MCF 10A (cell line): ENCODE data around the gene RUSF1. TPM values are rescaled to one million over a fixed set of nuclear protein-coding genes. Genes with fewer than 3 reads are reported as not detected.

ENCODE experiments used
- BruUV-seq: library from RNA; stranded (reverse); fragments of 400-500 nt; replicated peaks from 2 replicates; lab custom pipeline; 2021; lab: Mats Ljungman, UMichigan
- CTCF ChIA-PET: fragments of 300-600 bp; sonication (Branson Sonifier 250); formaldehyde crosslinking; extraction: SDS; loops from one replicate; lab custom pipeline; 2021; ENCODE audit warnings: antibody characterized with exemption, inconsistent platforms; lab: Yijun Ruan, JAX
- POLR2A ChIA-PET: fragments of 300-600, 350-650 bp; sonication (Branson Sonifier 250); formaldehyde crosslinking; extraction: SDS; loops from one replicate; lab custom pipeline; 2020; ENCODE audit warnings: antibody characterized with exemption, inconsistent platforms; lab: Yijun Ruan, JAX
- DNase-seq: peaks from one replicate; pipeline ENCODE4 v3.0.0-alpha.2; 2018; ENCODE audit not compliant: unreplicated experiment
- H3K27ac Mint-ChIP-seq: one replicate; pipeline ENCODE4 v1.8.0; 2022; ENCODE audit warnings: mild to moderate bottlenecking, low read depth, mixed read lengths; ENCODE audit not compliant: unreplicated experiment
- H3K27me3 Mint-ChIP-seq: one replicate; pipeline ENCODE4 v1.8.0; 2022; ENCODE audit warnings: mixed read lengths; ENCODE audit not compliant: insufficient read depth, unreplicated experiment
- H3K36me3 Mint-ChIP-seq: one replicate; pipeline ENCODE4 v1.8.0; 2022; ENCODE audit warnings: mild to moderate bottlenecking, moderate library complexity, mixed read lengths; ENCODE audit not compliant: insufficient read depth, unreplicated experiment
- H3K4me1 Mint-ChIP-seq: one replicate; pipeline ENCODE4 v1.8.0; 2022; ENCODE audit warnings: mixed read lengths; ENCODE audit not compliant: insufficient read depth, unreplicated experiment
- H3K4me3 Mint-ChIP-seq: one replicate; pipeline ENCODE4 v1.8.0; 2022; ENCODE audit warnings: mild to moderate bottlenecking, moderate library complexity, mixed read lengths; ENCODE audit not compliant: unreplicated experiment
- H3K9me3 Mint-ChIP-seq: one replicate; pipeline ENCODE4 v1.8.0; 2022; ENCODE audit warnings: mixed read lengths; ENCODE audit not compliant: unreplicated experiment
- intact Hi-C: fragments of 100-400 bp; cut with micrococcal nuclease; formaldehyde crosslinking; loops from 2 replicates; pipeline ENCODE4 v1.14.1; 2022
- total RNA-seq: library from RNA; stranded (reverse); gene quantifications from 2 replicates; pipeline ENCODE4 v1.2.3, GENCODE V29; 2022
- TF ChIP-seq, protein P1 (sequence below): fragments of 200-600 bp; IDR thresholded peaks from one replicate; pipeline ENCODE4 v1.8.0; 2022; ENCODE audit warnings: antibody characterized with exemption, mild to moderate bottlenecking; ENCODE audit not compliant: unreplicated experiment

RUSF1 gene
- total RNA-seq, 1 experiment from 2014 or later, result 72.0 TPM

DNA sequence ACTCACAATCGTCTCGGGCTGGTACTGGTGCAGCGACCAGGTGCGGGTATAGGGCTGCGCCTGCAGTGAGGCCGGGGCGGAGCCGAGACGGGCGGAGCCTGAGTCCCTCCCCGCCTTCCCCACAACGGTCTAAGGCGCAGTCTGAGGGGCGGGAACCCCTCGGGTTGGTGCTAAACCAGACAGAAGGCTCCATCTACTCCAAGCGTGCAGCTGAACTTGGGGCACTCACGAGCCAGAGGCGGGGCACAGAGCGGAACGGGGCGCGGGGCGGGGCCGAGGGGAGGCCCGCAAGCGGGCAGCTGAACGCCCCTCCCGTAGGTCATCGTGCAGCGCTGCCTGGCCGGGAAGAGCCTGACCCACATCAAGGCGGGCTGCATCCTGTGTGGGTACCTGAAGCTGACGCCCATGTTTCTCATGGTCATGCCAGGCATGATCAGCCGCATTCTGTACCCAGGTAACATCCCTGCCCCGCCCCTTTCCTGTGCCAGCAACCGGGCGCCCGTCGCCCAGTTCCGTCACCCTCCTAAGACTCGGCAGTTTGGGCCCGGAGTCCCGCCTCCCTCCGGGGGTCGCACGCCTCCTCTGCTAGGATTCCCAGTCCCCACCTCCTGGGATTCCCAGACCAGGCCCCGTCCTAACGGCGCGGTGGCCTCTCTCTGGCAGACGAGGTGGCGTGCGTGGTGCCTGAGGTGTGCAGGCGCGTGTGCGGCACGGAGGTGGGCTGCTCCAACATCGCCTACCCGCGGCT, 20.3 kb downstream of the RUSF1 start:
- DNase-seq, result peak; percentile 17
- TF ChIP-seq, protein P1, sequence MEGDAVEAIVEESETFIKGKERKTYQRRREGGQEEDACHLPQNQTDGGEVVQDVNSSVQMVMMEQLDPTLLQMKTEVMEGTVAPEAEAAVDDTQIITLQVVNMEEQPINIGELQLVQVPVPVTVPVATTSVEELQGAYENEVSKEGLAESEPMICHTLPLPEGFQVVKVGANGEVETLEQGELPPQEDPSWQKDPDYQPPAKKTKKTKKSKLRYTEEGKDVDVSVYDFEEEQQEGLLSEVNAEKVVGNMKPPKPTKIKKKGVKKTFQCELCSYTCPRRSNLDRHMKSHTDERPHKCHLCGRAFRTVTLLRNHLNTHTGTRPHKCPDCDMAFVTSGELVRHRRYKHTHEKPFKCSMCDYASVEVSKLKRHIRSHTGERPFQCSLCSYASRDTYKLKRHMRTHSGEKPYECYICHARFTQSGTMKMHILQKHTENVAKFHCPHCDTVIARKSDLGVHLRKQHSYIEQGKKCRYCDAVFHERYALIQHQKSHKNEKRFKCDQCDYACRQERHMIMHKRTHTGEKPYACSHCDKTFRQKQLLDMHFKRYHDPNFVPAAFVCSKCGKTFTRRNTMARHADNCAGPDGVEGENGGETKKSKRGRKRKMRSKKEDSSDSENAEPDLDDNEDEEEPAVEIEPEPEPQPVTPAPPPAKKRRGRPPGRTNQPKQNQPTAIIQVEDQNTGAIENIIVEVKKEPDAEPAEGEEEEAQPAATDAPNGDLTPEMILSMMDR, result no peak
- H3K4me3 Mint-ChIP-seq, result peak overlapping the region; percentile 71
- H3K36me3 Mint-ChIP-seq, result peaks cover 14% of the 10 kb centered on the region
- intact Hi-C loops, result no loop called here
- H3K27me3 Mint-ChIP-seq, result no peaks in the 10 kb centered on the region
- no peak overlapping the region for H3K27ac Mint-ChIP-seq
- BruUV-seq, result no TSS peak
- no peaks in the 10 kb centered on the region for H3K9me3 Mint-ChIP-seq
- ChIA-PET POLR2A (interaction anchor here (0.6 to 1.0 kb wide), 5 partner anchors 9 to 27 kb away, joined by 3 to 4 read pairs (median 3); no protein-coding TSS in a partner anchor), CTCF (interaction anchor here (1.1 to 4.1 kb wide), 2 partner anchors 28 to 45 kb away, joined by 5 to 19 read pairs; partner anchors contain the start of genes ARMC5 and ZNF843)
- H3K4me1 Mint-ChIP-seq, result no peaks in the 10 kb centered on the region

DNA sequence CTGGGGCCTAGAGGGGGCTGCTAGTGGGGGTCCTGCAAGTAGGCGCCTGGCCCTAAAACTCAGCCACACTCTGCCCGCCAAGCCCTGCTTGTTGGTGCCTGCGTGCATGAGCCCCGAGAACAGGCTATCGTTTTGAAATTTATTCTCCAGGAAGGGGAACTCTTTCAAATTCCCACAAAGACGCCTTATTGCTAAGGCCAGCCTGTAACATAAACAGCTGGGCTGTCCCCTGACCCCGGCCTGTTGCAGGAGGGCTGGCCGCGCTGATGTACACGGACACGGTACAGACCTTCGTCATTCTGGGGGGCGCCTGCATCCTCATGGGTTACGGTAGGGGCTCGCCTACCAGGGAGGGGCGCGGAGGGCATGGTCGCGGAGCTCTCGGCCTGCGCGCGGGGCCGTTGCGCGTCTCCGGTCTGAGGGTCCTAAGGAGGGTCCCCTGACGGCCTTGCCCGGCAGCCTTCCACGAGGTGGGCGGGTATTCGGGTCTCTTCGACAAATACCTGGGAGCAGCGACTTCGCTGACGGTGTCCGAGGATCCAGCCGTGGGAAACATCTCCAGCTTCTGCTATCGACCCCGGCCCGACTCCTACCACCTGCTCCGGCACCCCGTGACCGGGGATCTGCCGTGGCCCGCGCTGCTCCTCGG, 21.0 kb downstream of the RUSF1 start:
- no peaks in the 10 kb centered on the region for H3K4me1 Mint-ChIP-seq
- no TSS peak for BruUV-seq
- no peaks in the 10 kb centered on the region for H3K9me3 Mint-ChIP-seq
- intact Hi-C loops, result no loop called here
- TF ChIP-seq, protein P1, result no peak
- no peak for DNase-seq
- H3K27ac Mint-ChIP-seq, result no peak overlapping the region
- H3K27me3 Mint-ChIP-seq, result no peaks in the 10 kb centered on the region
- peaks cover 14% of the 10 kb centered on the region for H3K36me3 Mint-ChIP-seq
- ChIA-PET CTCF (interaction anchor here (0.6 to 4.1 kb wide), 6 partner anchors 20 to 382 kb away, joined by 3 to 19 read pairs (median 4); partner anchors contain the start of genes ARMC5 and ZNF843), POLR2A (interaction anchor here (0.6 to 1.0 kb wide), 3 partner anchors 10 to 24 kb away, joined by 3 read pairs; no protein-coding TSS in a partner anchor)
- H3K4me3 Mint-ChIP-seq, result peak overlapping the region; percentile 71

DNA sequence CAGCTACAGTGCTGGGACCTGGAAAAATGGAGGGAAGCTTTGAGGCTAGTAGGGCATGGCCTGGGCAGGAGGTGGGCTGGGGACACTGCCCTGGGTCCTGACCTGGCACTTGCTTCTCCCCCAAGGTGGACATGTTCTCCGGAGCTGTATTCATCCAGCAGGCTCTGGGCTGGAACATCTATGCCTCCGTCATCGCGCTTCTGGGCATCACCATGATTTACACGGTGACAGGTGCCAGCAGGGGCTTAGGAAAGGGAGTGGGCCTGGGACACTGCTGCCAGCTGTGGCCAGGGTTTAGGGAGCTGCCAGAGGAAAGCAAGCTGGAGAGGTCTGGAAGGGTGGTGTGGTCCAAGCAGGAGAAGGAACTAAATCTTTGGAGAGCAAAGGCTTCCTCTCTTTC, 22.1 kb downstream of the RUSF1 start:
- peaks cover 3% of the 10 kb centered on the region for H3K27me3 Mint-ChIP-seq
- POLR2A ChIA-PET, result no interaction called here
- CTCF ChIA-PET, result interaction anchor here (1.1 to 4.1 kb wide), 3 partner anchors 21 to 211 kb away, joined by 3 to 19 read pairs (median 6); partner anchors contain the start of gene ARMC5
- peaks cover 14% of the 10 kb centered on the region for H3K36me3 Mint-ChIP-seq
- no peaks in the 10 kb centered on the region for H3K4me1 Mint-ChIP-seq
- H3K4me3 Mint-ChIP-seq, result no peak overlapping the region
- BruUV-seq, result no TSS peak
- no peak overlapping the region for H3K27ac Mint-ChIP-seq
- no peak for DNase-seq
- intact Hi-C loops, result no loop called here
- TF ChIP-seq, protein P1, result no peak
- no peaks in the 10 kb centered on the region for H3K9me3 Mint-ChIP-seq

DNA sequence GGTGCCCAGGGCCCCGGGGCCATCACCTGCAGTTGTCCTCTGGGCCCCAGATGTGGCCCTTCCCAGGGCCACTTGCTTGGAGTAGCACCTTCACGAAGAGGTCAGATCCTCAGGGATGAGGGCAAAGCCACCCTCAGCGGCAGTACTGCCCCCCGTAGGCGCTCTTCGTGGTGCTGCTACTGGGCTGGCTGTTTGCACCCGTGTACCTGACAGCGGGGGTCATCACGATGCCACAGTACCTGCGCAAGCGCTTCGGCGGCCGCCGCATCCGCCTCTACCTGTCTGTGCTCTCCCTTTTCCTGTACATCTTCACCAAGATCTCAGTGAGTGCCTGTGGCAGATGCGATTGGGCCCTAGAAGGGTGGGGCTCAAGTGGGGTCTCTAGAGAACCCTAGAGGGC, 22.6 kb downstream of the RUSF1 start:
- intact Hi-C loops, result no loop called here
- no TSS peak for BruUV-seq
- peaks cover 8% of the 10 kb centered on the region for H3K27me3 Mint-ChIP-seq
- no peaks in the 10 kb centered on the region for H3K9me3 Mint-ChIP-seq
- no peaks in the 10 kb centered on the region for H3K4me1 Mint-ChIP-seq
- ChIA-PET CTCF (interaction anchor here (1.5 to 4.1 kb wide), 2 partner anchors 11 to 25 kb away, joined by 3 to 19 read pairs; partner anchors contain the start of gene ARMC5), POLR2A (interaction anchor here (0.9 kb wide), 1 partner anchor 228 kb away, joined by 3 read pairs; a partner anchor contains a TSS)
- H3K36me3 Mint-ChIP-seq, result peaks cover 14% of the 10 kb centered on the region
- TF ChIP-seq, protein P1, result no peak
- no peak for DNase-seq
- no peak overlapping the region for H3K27ac Mint-ChIP-seq
- H3K4me3 Mint-ChIP-seq, result no peak overlapping the region
